Measurements from ENCODE around the gene DPEP2NB. TPM values are rescaled to one million over a fixed set of nuclear protein-coding genes. Genes with fewer than 3 reads are reported as not detected.
"Not testable (repeated sequence)": the region's sequence is repeated elsewhere in the genome, so short reads cannot be mapped to it uniquely, and the experiment has no call there.

Gene DPEP2NB
- polyA plus RNA-seq, 3 donors from 2014 or later: not detected

DNA sequence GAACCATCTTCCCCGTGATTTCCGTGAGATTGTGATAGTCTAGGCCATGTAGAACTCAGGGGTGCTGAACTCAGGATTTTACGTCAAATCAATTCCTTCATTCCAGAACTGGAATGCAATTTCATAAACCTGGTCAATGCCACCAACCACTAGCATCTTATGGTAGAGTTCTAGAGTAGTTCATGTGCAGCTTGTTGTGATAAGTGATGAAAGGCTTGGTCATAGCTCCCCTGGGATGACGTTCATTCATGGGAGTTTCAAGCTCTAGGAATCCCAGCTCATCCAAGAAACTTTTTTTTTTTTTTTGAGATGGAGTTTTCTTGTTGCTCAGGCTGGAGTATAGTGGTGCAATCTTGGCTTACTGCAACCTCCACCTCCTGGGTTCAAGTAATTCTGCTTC is 12.7 kb downstream of the DPEP2NB start:
- Mint-ChIP-seq H3K4me1 (peaks cover 50 to 55% of the 10 kb centered on the region in 2 donors), H3K27me3 (ENCODE audit: low read depth in 3 of 3) (peaks cover 2 to 9% (median 5%) of the 10 kb centered on the region in 3 donors), H3K36me3 (peaks cover 0 to 6% (median 6%) of the 10 kb centered on the region in 3 donors), H3K27ac (peak overlapping the region in 2 of 6 donors; percentile 62 to 65), H3K9me3 (no peaks in the 10 kb centered on the region), H3K4me3 (no peak overlapping the region)
- DNase-seq: no peak

- no peaks in the 10 kb centered on the region for H3K9me3 Mint-ChIP-seq
- H3K4me1 Mint-ChIP-seq: peaks cover 53 to 59% of the 10 kb centered on the region in 2 donors
- H3K4me3 Mint-ChIP-seq: peak overlapping the region; percentile 68 to 93 (median 86)
- DNase-seq: no peak
- peaks cover 0 to 6% (median 6%) of the 10 kb centered on the region in 3 donors for H3K36me3 Mint-ChIP-seq
- peak overlapping the region; percentile 87 to 98 (median 92) for H3K27ac Mint-ChIP-seq
- H3K27me3 Mint-ChIP-seq (ENCODE audit: low read depth in 3 of 3): peaks cover under 1 to 5% (median 4%) of the 10 kb centered on the region in 3 donors
Observed at GRCh38 chr16:68000450-68000849, 15.3 kb downstream of the DPEP2NB start.

DNA sequence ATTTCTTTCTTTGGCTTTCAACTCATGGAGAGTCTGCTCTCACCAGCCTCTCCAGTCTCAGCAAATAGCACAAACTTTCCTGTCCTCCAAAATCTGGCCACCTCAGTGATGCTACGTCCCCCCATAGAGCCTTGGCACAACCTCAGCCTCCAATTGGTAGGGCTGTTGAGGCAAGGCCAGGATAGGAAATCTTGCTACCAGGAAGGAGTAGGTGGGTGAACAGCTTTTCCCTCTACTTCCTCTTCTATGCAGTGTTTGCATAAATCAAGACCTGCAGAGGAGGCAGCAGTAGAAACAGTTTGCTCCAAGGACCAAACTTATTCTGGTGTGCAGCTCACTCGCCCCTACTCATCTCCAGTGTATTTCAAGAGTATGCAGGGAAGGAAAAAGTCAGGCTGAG is 15.7 kb downstream of the DPEP2NB start:
- H3K9me3 Mint-ChIP-seq: no peaks in the 10 kb centered on the region
- peak overlapping the region; percentile 84 to 93 (median 87) for H3K4me3 Mint-ChIP-seq
- peaks cover 2 to 5% (median 4%) of the 10 kb centered on the region in 3 donors for H3K27me3 Mint-ChIP-seq (ENCODE audit: low read depth in 3 of 3)
- peaks cover 52 to 59% of the 10 kb centered on the region in 2 donors for H3K4me1 Mint-ChIP-seq
- DNase-seq: no peak
- H3K27ac Mint-ChIP-seq: peak overlapping the region; percentile 87 to 98 (median 92)
- peaks cover 0 to 6% (median 6%) of the 10 kb centered on the region in 3 donors for H3K36me3 Mint-ChIP-seq

GRCh38 chr16:67998779-67999688 is 16.7 kb downstream of the DPEP2NB start, which contains the start of gene DPEP2:
Gene DPEP2, minus strand, starts transcription at chr16:67999484. Its CDS starts 6,272 bp downstream, at chr16:67993212.
- not testable (repeated sequence) for H3K27me3 Mint-ChIP-seq (ENCODE audit: low read depth in 3 of 3); H3K9me3 Mint-ChIP-seq; H3K36me3 Mint-ChIP-seq
- Mint-ChIP-seq H3K4me1 (peaks cover 55 to 62% of the 10 kb centered on the region in 2 donors), H3K27ac (peak within 1 kb of the TSS; percentile 87 to 98 (median 92)), H3K4me3 (peak within 1 kb of the TSS; percentile 84 to 93 (median 87))
- peak; percentile 60 to 68 (median 64) for DNase-seq

- Mint-ChIP-seq H3K27ac (peak overlapping the region; percentile 87 to 98 (median 92)), H3K4me1 (peaks cover 62 to 70% of the 10 kb centered on the region in 2 donors), H3K4me3 (peak overlapping the region; percentile 84 to 93 (median 87))
- not testable (repeated sequence) for H3K9me3 Mint-ChIP-seq; H3K27me3 Mint-ChIP-seq (ENCODE audit: low read depth in 3 of 3); H3K36me3 Mint-ChIP-seq; DNase-seq
Observed at GRCh38 chr16:67998231-67998778, 17.4 kb downstream of the DPEP2NB start.

DNA sequence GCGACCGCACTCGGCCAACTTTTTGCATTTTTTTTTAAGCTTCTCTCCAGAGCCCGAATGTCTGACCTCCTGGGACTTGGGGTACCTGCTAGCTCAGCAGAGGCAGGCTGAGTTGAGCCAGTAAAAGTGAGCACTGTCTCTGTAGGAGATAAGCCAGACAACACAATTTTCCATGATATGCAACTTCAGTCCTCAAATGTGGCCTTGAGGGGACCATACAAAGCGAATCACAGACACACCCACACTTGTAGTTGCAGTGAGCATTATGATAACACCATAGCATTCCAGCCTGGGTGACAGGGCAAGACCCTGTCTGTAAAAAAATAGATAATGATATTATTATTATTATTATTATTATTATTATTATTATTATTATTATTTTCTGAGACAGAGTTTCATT is 19.0 kb downstream of the DPEP2NB start:
- Mint-ChIP-seq H3K4me1 (peaks cover 65 to 67% of the 10 kb centered on the region in 2 donors), H3K9me3 (no peaks in the 10 kb centered on the region), H3K4me3 (peak overlapping the region in 1 of 5 donors; percentile 45), H3K27ac (peak overlapping the region in 5 of 6 donors; percentile 34 to 84 (median 65)), H3K36me3 (peaks cover 0 to 6% (median 6%) of the 10 kb centered on the region in 3 donors), H3K27me3 (ENCODE audit: low read depth in 3 of 3) (peaks cover 2 to 6% (median 5%) of the 10 kb centered on the region in 3 donors)
- no peak for DNase-seq

DNA sequence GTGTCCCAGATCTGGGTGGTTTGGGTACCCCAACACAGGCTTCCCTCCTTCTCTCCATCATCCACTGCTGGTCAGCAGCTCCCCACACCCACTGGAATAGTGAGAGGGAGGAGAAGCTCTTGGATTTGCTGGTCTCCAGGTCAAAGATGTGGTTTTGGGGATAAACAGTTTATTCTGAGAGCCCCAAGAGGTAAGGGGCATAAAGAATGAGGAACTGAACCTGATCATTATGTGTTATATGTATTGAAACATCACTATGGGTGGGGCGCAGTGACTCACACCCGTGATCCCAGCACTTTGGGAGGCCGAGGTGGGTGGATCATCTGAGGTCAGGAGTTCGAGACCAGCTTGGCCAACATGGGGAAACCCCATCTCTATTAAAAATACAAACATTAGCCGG is 20.3 kb downstream of the DPEP2NB start:
- H3K36me3 Mint-ChIP-seq: peaks cover 0 to 6% (median 6%) of the 10 kb centered on the region in 3 donors
- peak overlapping the region in 4 of 5 donors; percentile 17 to 74 (median 68) for H3K4me3 Mint-ChIP-seq
- H3K9me3 Mint-ChIP-seq: no peaks in the 10 kb centered on the region
- peaks cover 2 to 6% (median 5%) of the 10 kb centered on the region in 3 donors for H3K27me3 Mint-ChIP-seq (ENCODE audit: low read depth in 3 of 3)
- peak overlapping the region; percentile 69 to 90 (median 84) for H3K27ac Mint-ChIP-seq
- H3K4me1 Mint-ChIP-seq: peaks cover 60 to 63% of the 10 kb centered on the region in 2 donors
- DNase-seq: no peak

GRCh38 chr16:67994040-67994408 is 21.7 kb downstream of the DPEP2NB start:
- peak; percentile 22 to 35 (median 23) for DNase-seq
- H3K4me3 Mint-ChIP-seq: peak overlapping the region; percentile 85 to 91 (median 88)
- not testable (repeated sequence) for H3K36me3 Mint-ChIP-seq; H3K27me3 Mint-ChIP-seq (ENCODE audit: low read depth in 3 of 3); H3K9me3 Mint-ChIP-seq
- peaks cover 56 to 63% of the 10 kb centered on the region in 2 donors for H3K4me1 Mint-ChIP-seq
- peak overlapping the region; percentile 88 to 99 (median 98) for H3K27ac Mint-ChIP-seq

- Mint-ChIP-seq H3K27ac (peak overlapping the region; percentile 88 to 99 (median 98)), H3K4me3 (peak overlapping the region; percentile 85 to 91 (median 88)), H3K36me3 (peaks cover 0 to 4% (median 0%) of the 10 kb centered on the region in 3 donors), H3K27me3 (ENCODE audit: low read depth in 3 of 3) (peaks cover 0 to 2% (median 2%) of the 10 kb centered on the region in 3 donors), H3K4me1 (peaks cover 51 to 63% of the 10 kb centered on the region in 2 donors), H3K9me3 (no peaks in the 10 kb centered on the region)
- peak; percentile 84 to 88 (median 86) for DNase-seq
Observed at GRCh38 chr16:67993207-67994039, 22.3 kb downstream of the DPEP2NB start.

- Mint-ChIP-seq H3K27me3 (ENCODE audit: low read depth in 3 of 3) (peaks cover 0 to 2% (median 2%) of the 10 kb centered on the region in 3 donors), H3K36me3 (peaks cover 0 to 4% (median 0%) of the 10 kb centered on the region in 3 donors), H3K27ac (peak overlapping the region; percentile 29 to 99 (median 66)), H3K9me3 (no peaks in the 10 kb centered on the region), H3K4me3 (peak overlapping the region in 3 of 5 donors; percentile 21 to 90 (median 87)), H3K4me1 (peaks cover 49 to 66% of the 10 kb centered on the region in 2 donors)
- no peak for DNase-seq
Observed at GRCh38 chr16:67992661-67993206, 23.0 kb downstream of the DPEP2NB start.

GRCh38 chr16:67990018-67990386 is 25.7 kb downstream of the DPEP2NB start:
- Mint-ChIP-seq H3K36me3 (peaks cover 0 to 4% (median 0%) of the 10 kb centered on the region in 3 donors), H3K4me1 (peaks cover 32 to 54% of the 10 kb centered on the region in 2 donors)

DNA sequence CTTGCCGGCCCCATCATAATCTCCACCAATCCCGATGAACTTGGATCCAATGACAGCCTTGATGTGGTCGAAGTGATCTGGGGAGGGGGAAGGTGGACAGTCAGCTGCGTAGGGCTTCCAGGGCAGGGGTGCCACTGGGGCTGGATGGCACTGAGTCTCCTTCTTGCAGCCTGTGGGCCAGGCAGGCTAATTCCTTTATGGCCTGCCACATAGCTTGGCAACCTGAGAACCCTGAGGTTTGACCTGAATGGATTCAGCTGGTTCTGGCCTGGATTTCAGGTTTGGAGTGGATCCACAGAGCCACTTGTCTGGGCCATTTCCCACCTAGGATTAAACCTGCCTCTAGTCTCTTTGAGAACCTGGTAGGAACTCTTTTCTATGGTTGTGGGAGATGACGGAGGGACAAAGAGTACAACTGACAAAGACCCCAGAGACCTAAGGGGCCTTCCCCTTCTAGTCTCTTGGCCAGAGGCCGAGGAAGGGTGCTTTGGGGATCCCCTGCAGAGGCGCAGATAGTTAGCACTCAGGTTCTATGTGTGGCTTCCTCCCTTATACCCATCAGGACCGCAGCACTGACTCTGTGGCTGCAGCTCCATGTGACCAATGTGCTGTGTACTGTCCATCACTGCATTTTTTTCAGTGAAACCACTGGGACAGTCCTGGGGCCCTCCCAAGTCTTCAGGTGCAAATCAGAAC is 26.2 kb downstream of the DPEP2NB start:
- H3K4me1 Mint-ChIP-seq: peaks cover 33 to 54% of the 10 kb centered on the region in 2 donors
- H3K9me3 Mint-ChIP-seq: no peaks in the 10 kb centered on the region
- H3K36me3 Mint-ChIP-seq: peaks cover 0 to 4% (median 0%) of the 10 kb centered on the region in 3 donors
- DNase-seq: peak in 2 of 3 donors; percentile 21 to 36
- peaks cover 0 to 3% (median 0%) of the 10 kb centered on the region in 3 donors for H3K27me3 Mint-ChIP-seq (ENCODE audit: low read depth in 3 of 3)
- H3K27ac Mint-ChIP-seq: peak overlapping the region in 5 of 6 donors; percentile 37 to 84 (median 59)
- H3K4me3 Mint-ChIP-seq: no peak overlapping the region

More at GRCh38 chr16:67990018-67990386, 25.7 kb downstream of the DPEP2NB start:
- H3K9me3 Mint-ChIP-seq: no peaks in the 10 kb centered on the region
- no peak for DNase-seq
- peak overlapping the region in 1 of 5 donors; percentile 7 for H3K4me3 Mint-ChIP-seq
- H3K27me3 Mint-ChIP-seq (ENCODE audit: low read depth in 3 of 3): peaks cover 0 to 2% (median 0%) of the 10 kb centered on the region in 3 donors
- H3K27ac Mint-ChIP-seq: peak overlapping the region; percentile 6 to 84 (median 54)
